PFSK-1 (cell line): Measurements from ENCODE around the gene ALKBH5.

Experiments
- FOXP2 ChIP-seq: optimal IDR thresholded peaks from 2 replicates; pipeline ENCODE3; 2011; ENCODE audit warnings: borderline replicate concordance, control low read depth, inconsistent platforms; ENCODE audit not compliant: insufficient read depth; ENCODE audit errors: extremely low read length, extremely low read depth
- POLR2AphosphoS5 ChIP-seq: IDR thresholded peaks from 2 replicates; pipeline ENCODE4 v1.6.1; 2012; ENCODE audit warnings: low read depth, mild to moderate bottlenecking, control low read depth, low read length, moderate library complexity
- REST ChIP-seq, 2 experiments: IDR thresholded peaks; 2 replicates each; pipeline versions ENCODE4 v1.6.1 to v1.8.0; 2011 to 2012; ENCODE audit warnings: low read depth in 2 of 2, low read length in 2 of 2, control low read depth in 1 of 2, inconsistent platforms in 1 of 2, mild to moderate bottlenecking in 1 of 2, moderate library complexity in 1 of 2; ENCODE audit not compliant: insufficient read depth in 1 of 2
- SIN3A ChIP-seq: IDR thresholded peaks from 2 replicates; pipeline ENCODE4 v1.6.1; 2012; ENCODE audit warnings: mild to moderate bottlenecking, low read length, moderate library complexity, borderline replicate concordance; ENCODE audit not compliant: insufficient read depth
- TAF1 ChIP-seq: IDR thresholded peaks from 2 replicates; pipeline ENCODE4 v1.6.1; 2012; ENCODE audit warnings: low read length, control low read depth, borderline replicate concordance; ENCODE audit not compliant: insufficient read depth

- TF ChIP-seq SIN3A (no peak), REST (IDR thresholded peaks at IDR 0.05; ENCODE audit: insufficient read depth in 1 of 2, low read depth in 2 of 2, low read length in 2 of 2) (no peak), POLR2AphosphoS5 (no peak), TAF1 (no peak), FOXP2 (no peak)
Observed at GRCh38 chr17:18252160-18252559, 68.5 kb downstream of the ALKBH5 start.
